Endothelial cell of umbilical vein (primary cell): ENCODE measurements around the gene RFX1. TPM values are rescaled to one million over a fixed set of nuclear protein-coding genes. Genes with fewer than 3 reads are reported as not detected.

ENCODE experiments used
- BruUV-seq: library from RNA; stranded (reverse); fragments of 400-500 nt; replicated peaks from 2 replicates; lab custom pipeline; 2021; lab: Mats Ljungman, UMichigan
- CTCF ChIA-PET: fragments of 300-600, 350-600 bp; sonication (Branson Sonifier 250); formaldehyde crosslinking; loops from one replicate; lab custom pipeline; 2021; ENCODE audit warnings: antibody characterized with exemption, inconsistent platforms; lab: Charles Lee
- POLR2A ChIA-PET: fragments of 300-600, 350-600 bp; sonication (Branson Sonifier 250); formaldehyde crosslinking; loops from one replicate; lab custom pipeline; 2021; ENCODE audit warnings: antibody characterized with exemption, inconsistent platforms; lab: Charles Lee
- DNase-seq: peaks from one replicate; pipeline ENCODE4 v3.0.0-alpha.2; 2011; ENCODE audit warnings: low read depth, low spot score
- FAIRE-seq: peaks from 2 replicates; lab custom pipeline; 2011; peaks lifted over from hg19 to GRCh38; lab: Jason Lieb, UNC
- H2AFZ ChIP-seq: 2 replicates; pipeline ENCODE4 v1.6.0; 2012; ENCODE audit warnings: low read depth, low read length, control low read depth, inconsistent platforms
- H3K27ac ChIP-seq: 2 replicates; pipeline ENCODE4 v1.5.1; 2011; ENCODE audit warnings: low read depth, mild to moderate bottlenecking, control low read depth, low read length, moderate library complexity; ENCODE audit not compliant: insufficient read depth
- H3K27me3 ChIP-seq, 2 experiments: 2 replicates each; pipeline versions ENCODE4 v1.6.0 to v1.6.1; 2011; ENCODE audit warnings: low read length in 2 of 2, mixed read lengths in 1 of 2; ENCODE audit not compliant: control insufficient read depth in 2 of 2, insufficient read depth in 2 of 2
- H3K36me3 ChIP-seq, 2 experiments: 2 replicates in 1 of 2; 3 replicates in 1 of 2; pipeline ENCODE4 v1.5.1; 2011; ENCODE audit warnings: low read length in 2 of 2, mild to moderate bottlenecking in 1 of 2, moderate library complexity in 1 of 2; ENCODE audit not compliant: control insufficient read depth in 2 of 2, insufficient read depth in 2 of 2; ENCODE audit errors: extremely low read depth in 1 of 2
- H3K4me1 ChIP-seq: 3 replicates; pipeline ENCODE4 v1.5.1; 2011; ENCODE audit warnings: mild to moderate bottlenecking, low read length; ENCODE audit not compliant: control insufficient read depth, insufficient read depth; ENCODE audit errors: extremely low read depth
- H3K4me2 ChIP-seq: 2 replicates; pipeline ENCODE4 v1.6.1; 2011; ENCODE audit warnings: low read length, control low read depth, mixed read lengths; ENCODE audit not compliant: insufficient read depth
- H3K4me3 ChIP-seq, 3 experiments: fragments of 200-600 bp in 1 of 3; sonication (generic), shearing (Covaris generic) in 1 of 3; replicated peaks in 1 of 3; 2 replicates each; pipeline ENCODE4 v1.5.1; 2011 to 2016; ENCODE audit warnings: control low read depth in 3 of 3, low read length in 3 of 3, mild to moderate bottlenecking in 2 of 3, inconsistent platforms in 1 of 3, low read depth in 1 of 3, moderate library complexity in 1 of 3; ENCODE audit not compliant: insufficient read depth in 1 of 3
- H3K79me2 ChIP-seq: 2 replicates; pipeline ENCODE4 v1.6.0; 2012; ENCODE audit warnings: low read length, inconsistent platforms; ENCODE audit not compliant: control insufficient read depth, insufficient read depth
- H3K9ac ChIP-seq: replicated peaks from 2 replicates; pipeline ENCODE3; 2011; ENCODE audit warnings: low read length, control low read depth; ENCODE audit not compliant: insufficient read depth; ENCODE audit errors: extremely low read depth
- H3K9me1 ChIP-seq: replicated peaks from 3 replicates; pipeline ENCODE4 v1.6.0; 2011; ENCODE audit warnings: mild to moderate bottlenecking, low read length; ENCODE audit not compliant: control insufficient read depth, insufficient read depth; ENCODE audit errors: extremely low read depth
- H3K9me3 ChIP-seq: replicated peaks from 2 replicates; pipeline ENCODE4 v1.5.1; 2012; ENCODE audit warnings: low read length, inconsistent platforms; ENCODE audit not compliant: control insufficient read depth, insufficient read depth
- H4K20me1 ChIP-seq: replicated peaks from 2 replicates; pipeline ENCODE3; 2011; ENCODE audit warnings: mild to moderate bottlenecking, low read length; ENCODE audit not compliant: control insufficient read depth, insufficient read depth; ENCODE audit errors: extremely low read depth
- CTCF ChIP-seq, 2 donors: IDR thresholded peaks; 1 replicate in 1 of 2; 2 replicates in 1 of 2; pipeline ENCODE4 v1.5.1; 2011; ENCODE audit warnings: low read length in 2 of 2, mild to moderate bottlenecking in 2 of 2, moderate library complexity in 2 of 2, control low read depth in 1 of 2, inconsistent platforms in 1 of 2, low read depth in 1 of 2; ENCODE audit not compliant: insufficient read depth in 1 of 2; ENCODE audit errors: extremely low read depth in 1 of 2
- EZH2 ChIP-seq: IDR thresholded peaks from 2 replicates; pipeline ENCODE4 v1.6.1; 2012; ENCODE audit warnings: borderline replicate concordance, low read depth, mild to moderate bottlenecking, moderate library complexity, low read length, inconsistent platforms; ENCODE audit not compliant: severe bottlenecking
- GATA2 ChIP-seq: IDR thresholded peaks from 2 replicates; pipeline ENCODE4 v1.7.0; 2011; ENCODE audit warnings: low read depth, mild to moderate bottlenecking, moderate library complexity, mixed read lengths, low read length; ENCODE audit not compliant: insufficient read length, insufficient read depth
- JUN ChIP-seq: IDR thresholded peaks from 2 replicates; pipeline ENCODE4 v1.6.1; 2011; ENCODE audit warnings: borderline replicate concordance, low read depth; ENCODE audit not compliant: insufficient read length, insufficient read depth
- MAX ChIP-seq: IDR thresholded peaks from 2 replicates; pipeline ENCODE4 v1.6.1; 2011; ENCODE audit not compliant: insufficient read depth, insufficient read length
- POLR2AphosphoS5 ChIP-seq: IDR thresholded peaks from 2 replicates; pipeline ENCODE4 v1.6.1; 2012; ENCODE audit warnings: low read depth, mild to moderate bottlenecking, control low read depth, low read length, moderate library complexity; ENCODE audit not compliant: insufficient read depth
- dilution Hi-C: fragments of 300-500 bp; cut with MboI; formaldehyde crosslinking; loops from one replicate; pipeline ENCODE4 v1.15.0; 2019; ENCODE audit warnings: low sequenced_read_pairs; ENCODE audit not compliant: extremely low pct_ligation_motif_present
- intact Hi-C: fragments of 100-400 bp; cut with micrococcal nuclease; formaldehyde crosslinking; loops from one replicate; pipeline ENCODE4 v1.10.0; 2022
- polyA plus RNA-seq, 4 experiments: library from polyadenylated mRNA; depleted of rRNA in 3 of 4; stranded (reverse) in 3 of 4; unstranded in 1 of 4; fragments of >200 nt; gene quantifications; 2 replicates each; pipeline versions ENCODE4 v1.2.1 to v1.2.3, GENCODE V29; 2011 to 2012; ENCODE audit warnings: missing spikeins in 1 of 4
- total RNA-seq: library from RNA; stranded (reverse); gene quantifications from 2 replicates; pipeline ENCODE4 v1.2.3, GENCODE V29; 2021

RFX1 gene
- total and polyA plus RNA-seq, 2 donors (not counting 3 experiments of a cell fraction or from before 2014, with no cell fraction given): 2.3 to 14.7 TPM

DNA sequence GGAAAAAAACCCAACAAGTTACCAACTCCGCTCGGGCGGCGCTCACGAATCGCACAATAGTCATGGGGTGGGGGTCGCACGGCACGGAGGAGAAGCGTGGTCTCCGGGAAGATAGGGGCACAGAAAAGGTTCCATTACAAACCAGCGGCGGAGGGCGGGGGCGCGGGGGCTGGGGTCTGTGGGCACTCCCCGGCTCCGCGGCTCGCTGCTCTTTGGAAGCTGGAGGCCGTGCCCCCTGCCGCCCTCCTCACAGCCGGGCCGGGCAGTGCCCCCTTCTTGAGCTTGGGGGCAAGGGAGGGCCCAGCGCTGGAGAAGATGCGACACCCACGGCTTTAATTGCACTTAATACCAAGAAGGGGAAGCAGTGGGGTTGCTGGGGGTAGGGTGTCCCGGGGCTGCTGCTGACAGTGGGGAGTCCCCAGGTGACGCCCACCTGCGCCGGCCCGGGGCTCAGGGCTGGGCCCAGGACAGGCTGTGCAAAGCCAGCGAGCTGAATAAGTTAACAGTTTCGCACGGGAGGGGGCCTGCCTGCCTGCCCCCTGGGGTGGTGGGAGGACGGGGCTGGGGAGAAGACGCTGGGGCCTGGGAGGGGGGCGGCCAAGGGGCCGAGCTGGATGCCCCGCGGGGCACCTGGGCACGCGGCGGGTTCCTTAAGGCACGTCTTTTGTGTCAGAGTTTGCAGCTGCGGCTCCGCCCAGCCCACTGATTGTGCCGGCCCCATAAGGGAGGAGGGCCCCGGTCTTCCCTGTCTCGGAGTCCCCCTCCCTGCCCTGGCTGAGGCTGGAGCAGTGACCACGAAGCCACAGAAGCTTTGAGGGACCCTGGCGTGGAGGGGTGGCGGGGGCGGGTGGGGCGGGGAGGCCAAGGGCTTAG, 44.1 kb downstream of the RFX1 start:
- TF ChIP-seq CTCF (IDR thresholded peaks at IDR 0.05; ENCODE audit: extremely low read depth in 1 of 2, insufficient read depth in 1 of 2, low read depth in 1 of 2, low read length in 2 of 2): no peak
- TF ChIP-seq POLR2AphosphoS5: no peak
- TF ChIP-seq JUN: no peak
- no peak for TF ChIP-seq MAX
- TF ChIP-seq GATA2: no peak
- TF ChIP-seq EZH2: no peak
- Histone ChIP-seq H3K9me3 (no peaks in the 10 kb centered on the region), H2AFZ (no peak overlapping the region), H4K20me1 (no peaks in the 10 kb centered on the region), H3K4me2 (no peak overlapping the region), H3K36me3 (peaks cover 11 to 31% of the 10 kb centered on the region in 2 experiments), H3K27me3 (no peaks in the 10 kb centered on the region), H3K9ac (no peak overlapping the region), H3K4me1 (no peaks in the 10 kb centered on the region), H3K4me3 (no peak overlapping the region), H3K27ac (no peak overlapping the region), H3K79me2 (no peaks in the 10 kb centered on the region), H3K9me1 (no peaks in the 10 kb centered on the region)
- DNase-seq: no peak
- no TSS peak for BruUV-seq
- CTCF ChIA-PET: interaction anchor here (1.2 to 2.4 kb wide), 4 partner anchors 9 to 110 kb away, joined by 3 to 13 read pairs (median 6); partner anchors contain the start of genes IL27RA and MISP3
- FAIRE-seq: no peak
- POLR2A ChIA-PET: interaction anchor here (0.7 kb wide), 1 partner anchor 44 kb away, joined by 13 read pairs; the partner anchor contains the start of gene RFX1
- intact Hi-C loops (no loop called here), dilution Hi-C loops (no loop called here)
